BE2C (cell line): ENCODE measurements around the gene LHX5.

Experiments
- DNase-seq: peaks from one replicate; pipeline ENCODE4 v3.0.0-alpha.2; 2020
- H3K27me3 ChIP-seq: fragments of 250-450 bp; sonication (Bioruptor Pico); 2 replicates; pipeline ENCODE4 v1.5.1; 2020; ENCODE audit warnings: mild to moderate bottlenecking
- H3K36me3 ChIP-seq: fragments of 250-450 bp; sonication (Bioruptor Pico); 2 replicates; pipeline ENCODE4 v1.5.1; 2020; ENCODE audit warnings: mild to moderate bottlenecking
- H3K4me1 ChIP-seq: fragments of 250-450 bp; sonication (Bioruptor Pico); 2 replicates; pipeline ENCODE4 v1.5.1; 2020
- H3K4me3 ChIP-seq: 2 replicates; pipeline ENCODE4 v1.5.1; 2011; ENCODE audit warnings: low read depth, low read length
- H3K9me3 ChIP-seq: fragments of 250-450 bp; sonication (Bioruptor Pico); 2 replicates; pipeline ENCODE4 v1.5.1; 2020
- CTCF ChIP-seq: IDR thresholded peaks from 2 replicates; pipeline ENCODE4 v1.5.1; 2012; ENCODE audit warnings: mild to moderate bottlenecking, low read depth, low read length

Gene LHX5

GRCh38 chr12:113445544-113446171 lies 26.0 kb downstream of the LHX5 start:
- no peaks in the 10 kb centered on the region for H3K9me3 ChIP-seq
- H3K4me1 ChIP-seq = no peaks in the 10 kb centered on the region
- peaks cover 10% of the 10 kb centered on the region for H3K27me3 ChIP-seq
- no peak for TF ChIP-seq CTCF
- no peaks in the 10 kb centered on the region for H3K36me3 ChIP-seq
- no peak overlapping the region for H3K4me3 ChIP-seq
- no peak for DNase-seq

GRCh38 chr12:113443030-113443539 lies 28.6 kb downstream of the LHX5 start:
- Histone ChIP-seq H3K4me1 (no peaks in the 10 kb centered on the region), H3K36me3 (no peaks in the 10 kb centered on the region), H3K27me3 (peaks cover 21% of the 10 kb centered on the region), H3K9me3 (no peaks in the 10 kb centered on the region), H3K4me3 (no peak overlapping the region)
- no peak for DNase-seq
- TF ChIP-seq CTCF = no peak

GRCh38 chr12:113440947-113441782 lies 30.5 kb downstream of the LHX5 start:
- TF ChIP-seq CTCF = no peak
- no peaks in the 10 kb centered on the region for H3K36me3 ChIP-seq
- H3K27me3 ChIP-seq = peaks cover 24% of the 10 kb centered on the region
- H3K9me3 ChIP-seq = no peaks in the 10 kb centered on the region
- H3K4me1 ChIP-seq = no peaks in the 10 kb centered on the region
- no peak overlapping the region for H3K4me3 ChIP-seq
- no peak for DNase-seq

- H3K4me3 ChIP-seq = no peak overlapping the region
- peaks cover 24% of the 10 kb centered on the region for H3K27me3 ChIP-seq
- no peak for DNase-seq
- no peak for TF ChIP-seq CTCF
- H3K4me1 ChIP-seq = no peaks in the 10 kb centered on the region
- H3K36me3 ChIP-seq = no peaks in the 10 kb centered on the region
- no peaks in the 10 kb centered on the region for H3K9me3 ChIP-seq
Observed at GRCh38 chr12:113440336-113440735, 31.3 kb downstream of the LHX5 start.

- no peak overlapping the region for H3K4me3 ChIP-seq
- no peaks in the 10 kb centered on the region for H3K9me3 ChIP-seq
- peak; percentile 86 for TF ChIP-seq CTCF
- no peaks in the 10 kb centered on the region for H3K36me3 ChIP-seq
- DNase-seq = peak; percentile 78
- no peaks in the 10 kb centered on the region for H3K4me1 ChIP-seq
- peaks cover 24% of the 10 kb centered on the region for H3K27me3 ChIP-seq
Observed at GRCh38 chr12:113439606-113440030, 32.1 kb downstream of the LHX5 start.

- Histone ChIP-seq H3K4me3 (no peak overlapping the region), H3K4me1 (no peaks in the 10 kb centered on the region), H3K9me3 (no peaks in the 10 kb centered on the region), H3K36me3 (no peaks in the 10 kb centered on the region), H3K27me3 (peaks cover 24% of the 10 kb centered on the region)
- DNase-seq = no peak
- TF ChIP-seq CTCF = no peak
Observed at GRCh38 chr12:113439301-113439597, 32.4 kb downstream of the LHX5 start.
